Suprapubic skin (tissue), 4 donors: ENCODE data around the gene ADCY3.

Source experiments
- POLR2A ChIP-seq, 2 donors: fragments of 450-650 bp; IDR thresholded peaks; one replicate each; pipeline ENCODE4 v1.6.1; 2017; ENCODE audit warnings: antibody characterized with exemption in 2 of 2, mild to moderate bottlenecking in 2 of 2, moderate library complexity in 2 of 2
- POLR2AphosphoS5 ChIP-seq, 3 donors: sonication (generic); formaldehyde crosslinking; IDR thresholded peaks; one replicate each; pipeline ENCODE4 v1.6.1; 2017; ENCODE audit warnings: antibody characterized with exemption in 3 of 3
- TF ChIP-seq, protein P1 (sequence below), 2 donors: fragments of 200-600 bp in 1 of 2; fragments of 450-650 bp in 1 of 2; sonication (generic) in 1 of 2; IDR thresholded peaks; one replicate each; pipeline ENCODE4 v1.5.1; 2016 to 2019; ENCODE audit warnings: antibody characterized with exemption in 2 of 2, mild to moderate bottlenecking in 1 of 2, moderate library complexity in 1 of 2

DNA sequence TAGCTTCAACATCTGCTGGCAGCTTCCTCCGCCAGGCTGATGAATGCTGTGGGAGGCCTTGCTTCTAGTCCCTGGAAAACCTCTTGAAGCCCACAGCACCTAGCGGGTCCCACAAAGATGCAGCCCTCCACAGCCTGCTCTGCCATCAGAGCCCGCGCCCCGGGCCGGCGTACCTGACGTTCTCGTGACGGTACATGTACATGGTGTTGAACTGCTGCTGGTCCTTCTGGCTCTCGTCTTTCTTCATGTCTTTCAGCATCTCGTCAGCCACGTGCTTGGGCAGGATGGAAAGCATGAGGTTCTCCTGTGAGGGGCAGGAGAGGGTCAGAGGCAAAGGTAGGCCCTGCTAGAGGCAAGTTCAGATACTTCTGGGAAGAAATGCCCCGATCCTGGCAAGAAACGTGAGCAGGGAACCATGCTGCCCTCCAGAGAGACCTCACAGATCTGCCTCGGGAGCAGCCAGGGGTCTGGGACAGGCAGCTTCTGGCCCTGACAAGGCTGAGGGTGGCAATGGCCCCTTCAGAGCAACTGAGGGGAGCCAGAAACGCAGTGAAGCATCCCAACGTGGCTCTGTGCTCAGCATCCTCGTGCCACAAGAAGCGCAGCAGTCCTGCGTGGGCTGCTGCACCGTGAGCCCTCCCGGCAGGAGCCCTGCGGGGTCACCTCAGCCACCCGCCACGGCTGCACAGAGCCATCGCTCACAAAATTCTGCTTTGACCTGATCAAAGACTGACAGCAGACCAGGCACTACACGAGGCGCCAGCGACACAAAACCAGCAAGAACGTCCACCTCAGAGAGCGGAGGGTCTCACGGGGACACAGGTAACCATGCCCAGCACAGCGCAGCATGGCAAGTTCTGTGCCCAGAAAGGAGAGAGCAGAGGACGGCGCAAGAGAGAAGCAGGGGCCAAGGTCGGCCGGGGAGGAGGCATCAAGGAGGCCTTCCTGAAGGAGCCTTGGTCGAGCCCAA, 77.7 kb downstream of the ADCY3 start:
- no peak for TF ChIP-seq POLR2AphosphoS5 (IDR thresholded peaks at IDR 0.05)
- no peak for TF ChIP-seq POLR2A (IDR thresholded peaks at IDR 0.05)
- TF ChIP-seq, protein P1, sequence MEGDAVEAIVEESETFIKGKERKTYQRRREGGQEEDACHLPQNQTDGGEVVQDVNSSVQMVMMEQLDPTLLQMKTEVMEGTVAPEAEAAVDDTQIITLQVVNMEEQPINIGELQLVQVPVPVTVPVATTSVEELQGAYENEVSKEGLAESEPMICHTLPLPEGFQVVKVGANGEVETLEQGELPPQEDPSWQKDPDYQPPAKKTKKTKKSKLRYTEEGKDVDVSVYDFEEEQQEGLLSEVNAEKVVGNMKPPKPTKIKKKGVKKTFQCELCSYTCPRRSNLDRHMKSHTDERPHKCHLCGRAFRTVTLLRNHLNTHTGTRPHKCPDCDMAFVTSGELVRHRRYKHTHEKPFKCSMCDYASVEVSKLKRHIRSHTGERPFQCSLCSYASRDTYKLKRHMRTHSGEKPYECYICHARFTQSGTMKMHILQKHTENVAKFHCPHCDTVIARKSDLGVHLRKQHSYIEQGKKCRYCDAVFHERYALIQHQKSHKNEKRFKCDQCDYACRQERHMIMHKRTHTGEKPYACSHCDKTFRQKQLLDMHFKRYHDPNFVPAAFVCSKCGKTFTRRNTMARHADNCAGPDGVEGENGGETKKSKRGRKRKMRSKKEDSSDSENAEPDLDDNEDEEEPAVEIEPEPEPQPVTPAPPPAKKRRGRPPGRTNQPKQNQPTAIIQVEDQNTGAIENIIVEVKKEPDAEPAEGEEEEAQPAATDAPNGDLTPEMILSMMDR (IDR thresholded peaks at IDR 0.05), result no peak
